LHCN-M2 (cell line): ENCODE data around the gene PDPR. TPM values are rescaled to one million over a fixed set of nuclear protein-coding genes. Genes with fewer than 3 reads are reported as not detected.
A peak's percentile ranks its signal among the peaks of the same experiment; 100 is the strongest.
"Not testable (repeated sequence)": the region's sequence is repeated elsewhere in the genome, so short reads cannot be mapped to it uniquely, and the experiment has no call there.

Experiments
- DNase-seq: peaks from one replicate; pipeline ENCODE4 v3.0.0-alpha.2; 2012; ENCODE audit warnings: low read depth
- total RNA-seq: library from RNA; depleted of rRNA; stranded (reverse); fragments of >200 nt; gene quantifications from 2 replicates; pipeline ENCODE4 v1.2.3, GENCODE V29; 2014

Gene PDPR
- total RNA-seq, 1 experiment from 2014 or later, result 12.7 TPM

- DNase-seq, result not testable (repeated sequence)
Observed at GRCh38 chr16:70127706-70128105, 13.6 kb downstream of the PDPR start.

DNA sequence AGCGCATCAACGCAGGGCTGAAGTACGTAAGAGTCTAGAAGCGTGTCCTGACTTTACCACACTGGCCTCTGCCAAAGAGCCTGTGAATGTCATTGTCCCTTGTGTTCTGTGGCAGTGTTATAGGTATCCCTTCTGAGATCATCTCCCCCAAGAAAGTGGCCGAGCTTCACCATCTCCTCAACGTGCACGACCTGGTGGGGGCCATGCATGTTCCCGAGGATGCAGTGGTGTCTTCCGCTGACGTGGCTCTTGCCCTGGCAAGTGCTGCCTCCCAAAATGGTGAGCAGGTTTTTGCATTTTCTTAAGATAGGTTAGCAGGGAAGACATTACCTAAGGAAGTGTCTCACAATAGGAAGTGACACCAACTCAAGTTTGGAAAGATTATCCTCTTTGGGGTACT is 14.7 kb downstream of the PDPR start:
- not testable (repeated sequence) for DNase-seq

DNA sequence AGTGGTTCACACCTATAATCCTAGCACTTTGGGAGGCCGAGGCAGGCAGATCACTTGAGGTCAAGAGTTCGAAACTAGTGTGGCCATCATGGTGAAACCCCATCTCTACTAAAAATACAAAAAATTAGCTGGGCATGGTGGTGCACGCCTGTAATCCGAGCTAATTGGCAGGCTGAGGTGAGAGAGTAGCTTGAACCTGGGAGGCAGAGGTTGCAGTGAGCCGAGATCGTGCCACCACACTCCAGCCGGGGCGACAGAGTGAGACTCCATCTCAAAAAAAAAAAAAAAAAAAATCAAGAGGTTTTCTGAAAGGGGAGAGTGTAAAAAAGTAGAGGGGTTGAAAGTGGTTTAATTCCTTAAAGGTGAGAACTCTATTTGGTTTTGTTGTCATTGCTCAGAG is 21.7 kb downstream of the PDPR start:
- DNase-seq, result not testable (repeated sequence)

DNA sequence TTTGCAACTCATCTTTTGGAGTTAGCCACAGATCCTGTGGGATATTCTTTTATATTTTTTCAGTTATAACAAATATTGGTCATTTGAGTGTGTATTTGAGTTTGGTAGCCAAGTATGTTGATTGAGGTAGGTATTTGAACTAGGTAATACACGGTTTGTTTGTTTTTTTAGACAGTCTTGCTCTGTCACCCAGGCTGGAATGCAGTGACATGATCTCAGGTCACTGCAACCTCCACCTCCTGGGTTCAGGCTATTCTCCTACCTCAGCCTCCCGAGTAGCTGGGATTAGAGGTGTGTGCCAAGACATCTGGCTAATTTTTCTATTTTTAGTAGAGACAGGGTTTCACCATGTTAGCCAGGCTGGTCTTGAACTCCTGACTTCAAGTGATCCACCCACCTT is 22.5 kb downstream of the PDPR start:
- DNase-seq, result not testable (repeated sequence)

DNA sequence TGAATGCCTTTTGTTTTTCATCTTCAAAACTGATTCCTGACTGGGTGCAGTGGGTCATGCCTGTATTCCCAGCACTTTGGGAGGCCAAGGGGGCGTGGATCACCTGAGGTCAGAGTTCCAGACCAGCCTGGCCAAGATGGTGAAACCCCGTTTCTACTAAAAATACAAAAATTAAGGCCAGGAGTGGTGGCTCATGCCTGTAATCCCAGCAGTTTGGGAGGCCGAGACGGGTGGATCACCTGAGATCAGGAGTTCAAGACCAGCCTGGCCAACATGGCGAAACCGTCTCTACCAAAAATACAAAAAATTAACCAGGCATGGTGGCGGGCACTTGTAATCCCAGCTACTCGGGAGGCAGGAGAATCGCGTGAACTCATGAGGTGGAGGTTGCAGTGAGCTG is 28.6 kb downstream of the PDPR start:
- not testable (repeated sequence) for DNase-seq

DNA sequence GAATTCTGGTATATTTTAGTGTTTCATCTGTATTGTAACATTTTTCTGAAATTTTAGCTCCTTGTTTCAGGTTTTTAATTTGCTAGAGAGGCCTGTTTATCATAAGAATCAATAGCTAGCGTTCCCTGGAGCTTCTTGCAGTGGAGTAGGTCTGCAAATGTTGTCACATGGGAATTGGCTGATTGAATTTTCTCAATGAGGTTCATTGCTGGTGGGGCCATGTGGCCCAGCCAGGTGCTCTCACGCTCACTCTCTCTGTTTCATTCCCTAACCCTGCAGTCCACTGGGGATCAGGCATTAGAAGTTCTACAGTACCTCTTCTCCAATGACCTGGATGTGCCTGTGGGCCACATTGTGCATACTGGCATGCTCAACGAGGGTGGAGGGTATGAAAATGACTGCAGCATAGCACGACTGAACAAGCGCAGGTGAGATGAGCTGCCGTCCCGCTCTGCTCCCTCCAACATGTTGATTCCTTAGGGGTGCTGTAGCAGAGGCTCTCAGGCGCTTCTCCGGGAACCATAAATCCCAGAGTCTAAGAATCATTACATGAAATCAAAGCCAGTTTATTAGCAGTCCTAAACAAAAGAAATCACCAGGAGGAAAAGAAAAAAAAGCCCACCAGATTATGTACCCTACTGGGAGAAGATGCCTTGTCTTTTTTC is 29.2 kb downstream of the PDPR start:
- DNase-seq, result not testable (repeated sequence)

GRCh38 chr16:70147853-70148252 is 33.7 kb downstream of the PDPR start:
- DNase-seq, result not testable (repeated sequence)

DNA sequence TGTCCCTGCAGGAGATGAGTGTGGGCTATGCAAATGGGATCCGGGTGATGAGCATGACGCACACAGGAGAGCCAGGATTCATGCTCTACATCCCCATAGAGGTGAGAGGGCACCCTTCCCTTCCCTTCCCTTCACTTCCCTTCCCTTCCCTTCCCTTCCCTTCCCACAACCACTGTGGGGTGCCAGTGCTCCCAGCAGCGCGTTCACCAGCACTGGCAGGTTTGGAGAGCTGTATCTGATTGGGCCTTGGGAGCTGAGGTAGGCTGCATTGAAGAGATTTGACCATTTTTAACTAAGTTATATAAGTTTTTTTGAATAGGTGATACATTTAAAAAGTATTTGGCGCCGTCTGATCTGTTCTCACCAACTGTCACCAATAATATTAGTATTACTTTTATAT is 34.3 kb downstream of the PDPR start:
- not testable (repeated sequence) for DNase-seq

- not testable (repeated sequence) for DNase-seq
Observed at GRCh38 chr16:70149296-70149695, 35.2 kb downstream of the PDPR start.

DNA sequence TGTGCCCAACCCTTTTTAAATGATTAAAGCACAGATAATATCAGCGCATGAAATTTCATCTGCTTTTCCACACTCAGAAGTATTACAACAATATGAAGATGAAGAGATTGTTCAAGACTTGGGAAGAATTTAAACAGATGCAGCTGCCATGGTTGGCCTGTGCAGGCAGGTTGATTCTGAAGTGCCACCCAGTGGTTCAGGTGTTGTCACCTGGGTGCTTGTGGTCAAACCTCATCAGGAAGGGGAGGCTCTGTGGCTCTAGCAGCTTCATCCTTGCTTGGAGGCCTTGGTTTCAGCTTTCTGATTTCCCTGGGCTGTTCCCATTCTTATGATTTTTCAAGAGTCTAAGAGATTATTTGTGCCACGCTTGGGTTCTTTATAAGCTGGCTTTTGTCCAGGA is 37.3 kb downstream of the PDPR start:
- DNase-seq, result no peak

DNA sequence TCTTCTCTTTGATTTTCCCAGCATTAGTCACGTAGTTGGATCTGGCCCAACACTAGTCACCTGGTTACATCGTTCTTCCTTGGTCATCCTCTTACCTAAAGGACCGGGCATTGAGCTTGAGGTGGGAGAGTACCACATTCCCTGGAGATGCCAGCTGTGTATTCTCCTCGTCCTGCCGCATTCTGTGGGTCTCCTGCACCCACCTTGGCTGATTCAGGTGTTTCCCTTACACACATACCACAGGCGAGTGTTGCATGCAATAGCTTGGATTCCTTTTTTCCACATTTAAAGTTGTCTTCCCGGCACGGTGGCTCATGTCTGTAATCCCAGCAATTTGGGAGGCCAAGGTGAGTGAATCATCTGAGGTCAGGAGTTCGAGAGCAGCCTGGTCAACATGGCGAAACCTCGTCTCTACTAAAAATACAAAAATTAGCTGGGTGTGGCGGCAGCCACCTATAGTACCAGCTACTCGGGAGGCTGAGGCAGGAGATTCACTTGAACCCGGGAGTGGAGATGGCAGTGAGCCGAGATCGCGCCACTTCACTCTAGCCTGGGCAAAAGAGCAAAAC is 37.9 kb downstream of the PDPR start:
- DNase-seq, result no peak

DNA sequence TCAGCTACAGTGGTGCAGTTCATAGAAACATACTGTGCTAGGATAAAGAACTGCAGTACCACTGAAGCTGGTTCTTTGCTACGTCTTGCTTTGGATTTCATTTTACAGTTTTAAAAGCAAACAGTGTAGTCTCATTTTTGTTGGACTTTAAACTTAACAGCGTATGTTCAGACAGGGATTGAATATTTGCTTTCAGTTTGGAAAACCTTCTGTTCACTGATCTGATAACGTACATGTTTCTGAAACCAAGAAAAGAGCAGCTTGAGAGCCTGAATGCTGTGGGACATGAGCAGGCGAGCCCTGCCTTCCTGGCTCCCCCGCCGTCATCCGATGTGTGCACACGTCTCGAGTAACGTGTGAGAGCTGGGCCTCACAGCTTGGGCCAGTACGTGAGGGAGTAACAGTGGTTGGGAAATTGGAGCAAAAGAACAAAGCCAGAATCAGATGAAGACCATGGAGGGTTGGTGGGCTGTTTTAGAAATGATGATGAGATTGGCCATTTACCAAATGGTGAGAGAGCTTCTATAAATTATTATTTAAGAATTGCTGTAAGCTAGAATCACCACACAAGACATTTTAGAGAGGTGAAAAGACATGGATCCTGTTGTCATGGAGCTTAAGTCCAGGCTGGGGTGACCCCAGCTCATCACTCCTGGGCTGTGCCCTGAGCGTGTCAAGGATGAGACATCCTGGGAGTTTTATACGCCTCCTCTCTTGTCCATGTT is 38.6 kb downstream of the PDPR start:
- no peak for DNase-seq

DNA sequence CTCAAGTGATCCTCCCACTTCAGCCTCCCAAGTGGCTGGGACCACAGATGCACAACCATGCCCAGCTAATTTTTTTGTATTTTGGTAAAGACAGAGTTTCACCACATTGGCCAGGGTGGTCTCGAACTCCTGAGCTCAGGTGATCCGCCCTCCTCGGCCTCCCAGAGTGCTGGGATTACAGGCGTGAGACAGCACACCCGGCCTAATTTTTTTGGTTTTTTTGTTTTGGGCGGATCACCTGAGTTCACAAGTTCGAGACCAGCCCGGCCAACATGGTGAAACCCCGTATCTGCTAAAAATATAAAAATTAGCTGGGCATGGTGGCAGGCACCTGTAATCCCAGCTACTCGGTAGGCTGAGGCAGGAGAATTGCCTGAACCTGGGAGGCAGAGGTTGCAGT is 40.6 kb downstream of the PDPR start:
- not testable (repeated sequence) for DNase-seq

GRCh38 chr16:70156207-70156978 is 42.3 kb downstream of the PDPR start:
- DNase-seq, result no peak

- DNase-seq, result peak; percentile 67
Observed at GRCh38 chr16:70157105-70157476, 43.0 kb downstream of the PDPR start.

- DNase-seq, result no peak
Observed at GRCh38 chr16:70157477-70158260, 43.5 kb downstream of the PDPR start.

DNA sequence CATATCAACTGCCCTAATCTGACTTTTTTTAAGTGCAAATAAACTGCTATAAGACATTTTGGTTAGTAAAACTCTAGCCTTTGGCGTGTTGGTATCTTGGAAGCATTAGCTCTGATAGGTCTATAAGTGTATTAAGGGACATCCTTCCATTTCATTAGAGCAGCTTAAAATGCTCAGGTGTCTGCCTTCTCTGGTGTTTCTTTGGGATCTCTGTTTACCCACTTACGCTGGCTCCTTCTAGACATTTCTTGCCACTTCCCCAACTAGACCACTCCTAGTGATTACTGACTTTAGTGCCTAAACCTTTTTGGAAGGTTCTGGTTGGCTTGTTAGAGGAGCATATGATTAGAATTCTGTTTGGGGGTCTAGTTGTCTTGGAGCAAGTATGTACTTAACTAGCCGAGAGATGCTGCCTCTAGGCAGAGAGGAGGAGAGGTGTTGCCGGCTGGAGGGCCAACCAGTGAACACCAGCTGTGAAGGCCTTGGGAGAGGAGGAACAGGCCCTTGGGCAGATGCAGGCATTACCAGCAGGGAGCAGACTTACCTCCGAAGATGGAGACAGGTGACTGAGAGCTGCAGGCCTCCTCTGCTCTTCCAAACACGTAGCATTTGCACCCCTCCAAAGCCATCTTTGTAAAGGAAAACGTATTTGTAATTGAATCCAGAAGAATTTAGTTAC is 44.3 kb downstream of the PDPR start:
- no peak for DNase-seq

DNA sequence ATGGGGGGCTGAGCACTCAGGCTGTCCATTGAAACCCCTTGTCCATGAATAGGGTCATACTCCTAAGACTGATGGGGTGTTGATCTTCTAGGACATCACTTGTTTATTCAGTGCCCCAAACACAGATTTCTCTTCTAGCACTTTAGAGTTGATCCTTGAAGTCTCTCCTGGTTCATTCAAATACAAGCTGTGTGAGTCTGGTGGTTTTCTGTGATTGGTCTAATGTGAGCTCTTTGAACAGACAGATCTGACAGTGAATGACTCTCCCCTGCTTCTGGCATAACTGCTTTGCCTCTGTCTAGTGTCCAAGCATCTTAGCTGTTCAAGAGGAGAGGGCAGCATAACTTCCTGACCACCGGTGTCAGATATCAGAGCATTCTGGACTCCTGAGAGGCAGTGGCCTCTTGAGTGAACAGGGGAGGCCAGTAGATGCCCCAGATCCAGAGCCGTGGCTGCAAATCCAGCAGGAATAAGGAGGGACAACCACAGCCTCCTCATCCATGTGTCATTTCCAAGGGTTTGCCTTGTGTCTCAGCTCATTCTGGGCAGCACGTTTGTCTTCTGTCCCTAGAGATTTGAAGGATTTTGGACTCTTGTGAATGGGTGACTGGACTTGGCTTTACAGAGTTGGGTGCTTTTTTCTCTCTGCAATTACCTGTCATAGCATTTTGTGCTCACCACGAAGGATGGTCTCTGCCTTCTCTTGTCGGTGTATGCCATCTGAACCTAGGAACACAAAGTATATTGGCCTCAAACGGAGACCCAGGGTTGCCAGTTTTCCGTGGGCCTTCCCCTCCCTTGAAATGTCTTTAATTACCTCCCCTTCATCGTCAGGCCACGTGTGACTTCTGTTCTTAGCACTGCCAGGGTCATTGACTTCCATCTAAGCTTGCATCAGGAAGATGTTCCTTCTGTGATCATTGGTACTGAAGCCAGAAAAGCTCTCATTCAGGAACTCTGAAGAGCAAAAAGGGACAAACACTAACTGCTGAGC is 45.5 kb downstream of the PDPR start:
- peak; percentile 68 for DNase-seq

- no peak for DNase-seq
Observed at GRCh38 chr16:70160388-70160787, 46.3 kb downstream of the PDPR start.
